Neuronal stem cell (in vitro differentiated cells): ENCODE measurements around the gene FHL3.

Experiments used
- DNase-seq: peaks from one replicate; pipeline ENCODE4 v3.0.0-alpha.2; 2013; ENCODE audit warnings: low spot score
- H2AFZ ChIP-seq: one replicate; pipeline ENCODE4 v1.6.1; 2013; ENCODE audit warnings: mild to moderate bottlenecking, low read length, inconsistent platforms
- H2AK5ac ChIP-seq: 2 replicates; pipeline ENCODE4 v1.6.1; 2013; ENCODE audit warnings: low read depth, mild to moderate bottlenecking, inconsistent platforms, low read length, moderate library complexity, mixed read lengths
- H2BK120ac ChIP-seq: 2 replicates; pipeline ENCODE4 v1.6.1; 2013; ENCODE audit warnings: low read depth, mild to moderate bottlenecking, inconsistent platforms, low read length, moderate library complexity, mixed read lengths
- H2BK12ac ChIP-seq: one replicate; pipeline ENCODE4 v1.6.1; 2013; ENCODE audit warnings: low read length, inconsistent platforms
- H2BK15ac ChIP-seq: 2 replicates; pipeline ENCODE4 v1.6.1; 2013; ENCODE audit warnings: mild to moderate bottlenecking, low read length, inconsistent platforms, mixed read lengths
- H2BK5ac ChIP-seq: one replicate; pipeline ENCODE4 v1.6.1; 2013; ENCODE audit warnings: inconsistent platforms, mild to moderate bottlenecking, low read length, moderate library complexity
- H3K14ac ChIP-seq: one replicate; pipeline ENCODE4 v1.6.1; 2013; ENCODE audit warnings: low read length, inconsistent platforms
- H3K18ac ChIP-seq: 2 replicates; pipeline ENCODE4 v1.6.1; 2013; ENCODE audit warnings: low read length, inconsistent platforms
- H3K23ac ChIP-seq: 2 replicates; pipeline ENCODE4 v1.6.1; 2013; ENCODE audit warnings: low read depth, mild to moderate bottlenecking, mixed read lengths, low read length, inconsistent platforms; ENCODE audit not compliant: poor library complexity
- H3K27ac ChIP-seq: replicated peaks from 3 replicates; pipeline ENCODE4 v1.5.1; 2013; ENCODE audit warnings: low read length, inconsistent platforms
- H3K27me3 ChIP-seq, 3 experiments: 2 replicates each; pipeline ENCODE4 v1.6.1; 2013; ENCODE audit warnings: low read length in 3 of 3, mild to moderate bottlenecking in 2 of 3, inconsistent platforms in 1 of 3, low read depth in 1 of 3, mixed read lengths in 1 of 3, moderate library complexity in 1 of 3; ENCODE audit not compliant: control insufficient read depth in 3 of 3, insufficient read depth in 3 of 3
- H3K36me3 ChIP-seq, 2 donors: replicated peaks in 1 of 2; 2 replicates each; pipeline ENCODE4 v1.6.1; 2013; ENCODE audit warnings: low read length in 2 of 2; ENCODE audit not compliant: control insufficient read depth in 2 of 2, insufficient read depth in 2 of 2
- H3K4ac ChIP-seq: 2 replicates; pipeline ENCODE4 v1.6.1; 2013; ENCODE audit warnings: inconsistent platforms, mild to moderate bottlenecking, low read length, moderate library complexity
- H3K4me1 ChIP-seq, 2 donors: 1 replicate in 1 of 2; 2 replicates in 1 of 2; pipeline ENCODE4 v1.6.1; 2013; ENCODE audit warnings: low read length in 2 of 2, low read depth in 1 of 2; ENCODE audit not compliant: control insufficient read depth in 2 of 2, insufficient read depth in 1 of 2
- H3K4me2 ChIP-seq: one replicate; pipeline ENCODE4 v1.6.1; 2013; ENCODE audit warnings: mild to moderate bottlenecking, low read length, inconsistent platforms; ENCODE audit not compliant: insufficient read depth, poor library complexity, severe bottlenecking
- H3K4me3 ChIP-seq, 2 donors: 2 replicates each; pipeline ENCODE4 v1.5.1; 2013; ENCODE audit warnings: low read length in 2 of 2, mild to moderate bottlenecking in 2 of 2, inconsistent platforms in 1 of 2, moderate library complexity in 1 of 2
- H3K79me1 ChIP-seq: one replicate; pipeline ENCODE4 v1.6.1; 2013; ENCODE audit warnings: low read depth, mild to moderate bottlenecking, inconsistent platforms, low read length, moderate library complexity
- H3K9ac ChIP-seq: one replicate; pipeline ENCODE4 v1.6.1; 2013; ENCODE audit warnings: mild to moderate bottlenecking, low read depth, low read length, inconsistent platforms; ENCODE audit not compliant: poor library complexity
- H3K9me3 ChIP-seq, 2 donors: replicated peaks in 1 of 2; 2 replicates each; pipeline versions ENCODE3 to v1.6.1; 2013; ENCODE audit warnings: low read length in 2 of 2, mild to moderate bottlenecking in 2 of 2, inconsistent platforms in 1 of 2, low read depth in 1 of 2, mixed read lengths in 1 of 2, moderate library complexity in 1 of 2; ENCODE audit not compliant: control insufficient read depth in 2 of 2, insufficient read depth in 1 of 2
- H4K8ac ChIP-seq: one replicate; pipeline ENCODE4 v1.6.1; 2013; ENCODE audit warnings: low read depth, mild to moderate bottlenecking, inconsistent platforms, low read length, moderate library complexity
- H4K91ac ChIP-seq: one replicate; pipeline ENCODE4 v1.6.1; 2013; ENCODE audit warnings: low read length, low read depth, mild to moderate bottlenecking, inconsistent platforms; ENCODE audit not compliant: poor library complexity
- WGBS, 2 donors: extraction: QIAGEN DNeasy Blood & Tissue Kit; methylation state at CpG; one replicate each; pipeline ENCODE4 v1.1.7; 2013; ENCODE audit warnings: missing lambda C conversion rate in 2 of 2, mixed read lengths in 1 of 2; ENCODE audit not compliant: insufficient read length in 2 of 2, insufficient replicate concordance in 1 of 2; ENCODE audit errors: extremely low coverage in 2 of 2; 5-methylcytosine and 5-hydroxymethylcytosine counted together

The FHL3 gene

GRCh38 chr1:38021969-38022368 lies 16.7 kb upstream of the FHL3 start:
- no peak overlapping the region for H4K91ac ChIP-seq
- H3K4me2 ChIP-seq, result no peak overlapping the region
- no peak overlapping the region for H2BK12ac ChIP-seq
- no peak overlapping the region for H3K14ac ChIP-seq
- no peak overlapping the region for H3K27ac ChIP-seq
- no peak overlapping the region for H2BK15ac ChIP-seq
- no peak overlapping the region for H2AFZ ChIP-seq
- WGBS, 2 donors, result no CpG with 5 or more reads among the region's 5 CpGs
- H3K36me3 ChIP-seq, result peaks cover 32 to 90% of the 10 kb centered on the region in 2 donors
- H3K4me3 ChIP-seq, result no peak overlapping the region
- DNase-seq, result no peak
- no peaks in the 10 kb centered on the region for H3K27me3 ChIP-seq
- H4K8ac ChIP-seq, result no peak overlapping the region
- H3K79me1 ChIP-seq, result no peaks in the 10 kb centered on the region
- peaks cover 0 to 3% of the 10 kb centered on the region in 2 donors for H3K4me1 ChIP-seq
- H3K4ac ChIP-seq, result no peak overlapping the region
- H3K23ac ChIP-seq, result no peak overlapping the region
- H2BK120ac ChIP-seq, result no peak overlapping the region
- H2AK5ac ChIP-seq, result no peak overlapping the region
- H3K9ac ChIP-seq, result no peak overlapping the region
- H3K9me3 ChIP-seq, result no peaks in the 10 kb centered on the region
- H2BK5ac ChIP-seq, result no peak overlapping the region
- H3K18ac ChIP-seq, result no peak overlapping the region

- Histone ChIP-seq H3K4me1 (no peaks in the 10 kb centered on the region), H3K79me1 (no peaks in the 10 kb centered on the region), H3K4me3 (no peak overlapping the region), H2AK5ac (no peak overlapping the region), H3K4me2 (no peak overlapping the region), H2BK5ac (no peak overlapping the region), H3K27me3 (no peaks in the 10 kb centered on the region), H3K18ac (no peak overlapping the region), H3K23ac (no peak overlapping the region), H4K91ac (no peak overlapping the region), H2BK15ac (no peak overlapping the region), H3K4ac (no peak overlapping the region), H2BK12ac (no peak overlapping the region), H3K9me3 (no peaks in the 10 kb centered on the region), H2BK120ac (no peak overlapping the region), H3K27ac (no peak overlapping the region), H3K9ac (no peak overlapping the region), H3K36me3 (peaks cover 30 to 95% of the 10 kb centered on the region in 2 donors), H4K8ac (no peak overlapping the region), H2AFZ (no peak overlapping the region), H3K14ac (no peak overlapping the region)
- no CpG with 5 or more reads among the region's 2 CpGs for WGBS, 2 donors
- no peak for DNase-seq
Measured at GRCh38 chr1:38020396-38020795, 15.1 kb upstream of the FHL3 start.

GRCh38 chr1:38018864-38019343 lies 13.6 kb upstream of the FHL3 start:
- Histone ChIP-seq H3K18ac (no peak overlapping the region), H3K9me3 (no peaks in the 10 kb centered on the region), H3K4me2 (no peak overlapping the region), H3K36me3 (peaks cover 23 to 97% of the 10 kb centered on the region in 2 donors), H3K4me3 (no peak overlapping the region), H3K27me3 (no peaks in the 10 kb centered on the region), H2BK120ac (no peak overlapping the region), H3K23ac (no peak overlapping the region), H2AFZ (no peak overlapping the region), H4K91ac (no peak overlapping the region), H3K14ac (no peak overlapping the region), H3K79me1 (no peaks in the 10 kb centered on the region), H2BK5ac (no peak overlapping the region), H3K27ac (no peak overlapping the region), H2BK12ac (no peak overlapping the region), H3K4me1 (no peaks in the 10 kb centered on the region), H2BK15ac (no peak overlapping the region), H3K4ac (no peak overlapping the region), H3K9ac (no peak overlapping the region), H4K8ac (no peak overlapping the region), H2AK5ac (no peak overlapping the region)
- no peak for DNase-seq
- no CpG with 5 or more reads among the region's 6 CpGs for WGBS, 2 donors

- no peak overlapping the region for H4K8ac ChIP-seq
- no peaks in the 10 kb centered on the region for H3K79me1 ChIP-seq
- no peak overlapping the region for H3K4me2 ChIP-seq
- H4K91ac ChIP-seq, result no peak overlapping the region
- H3K23ac ChIP-seq, result no peak overlapping the region
- H2BK12ac ChIP-seq, result no peak overlapping the region
- H3K4ac ChIP-seq, result no peak overlapping the region
- H3K18ac ChIP-seq, result no peak overlapping the region
- no peak overlapping the region for H2BK120ac ChIP-seq
- H3K4me1 ChIP-seq, result peaks cover 3 to 6% of the 10 kb centered on the region in 2 donors
- no peak overlapping the region for H3K4me3 ChIP-seq
- no peak overlapping the region for H2BK5ac ChIP-seq
- no CpG with 5 or more reads among the region's 6 CpGs for WGBS, 2 donors
- no peak overlapping the region for H3K14ac ChIP-seq
- no peak overlapping the region for H3K27ac ChIP-seq
- no peak overlapping the region for H3K9ac ChIP-seq
- DNase-seq, result no peak
- H3K27me3 ChIP-seq, result no peaks in the 10 kb centered on the region
- no peak overlapping the region for H2AFZ ChIP-seq
- peaks cover 16 to 71% of the 10 kb centered on the region in 2 donors for H3K36me3 ChIP-seq
- H2AK5ac ChIP-seq, result no peak overlapping the region
- H3K9me3 ChIP-seq, result no peaks in the 10 kb centered on the region
- H2BK15ac ChIP-seq, result no peak overlapping the region
Measured at GRCh38 chr1:38015978-38016725, 10.8 kb upstream of the FHL3 start.
